GM23248 (cell line): ENCODE results near the gene XPNPEP1.

Experiments
- EZH2 ChIP-seq: fragments of 200-600 bp; sonication (generic); IDR thresholded peaks from 2 replicates; pipeline ENCODE4 v1.6.1; 2018; ENCODE audit warnings: antibody characterized with exemption, mild to moderate bottlenecking; ENCODE audit not compliant: insufficient read depth, poor library complexity, severe bottlenecking
- EZH2phosphoT487 ChIP-seq: fragments of 200-600 bp; sonication (generic); IDR thresholded peaks from 2 replicates; pipeline ENCODE4 v1.6.1; 2018; ENCODE audit warnings: antibody characterized with exemption, moderate library complexity, mild to moderate bottlenecking, low read depth; ENCODE audit not compliant: insufficient read depth

- TF ChIP-seq EZH2, result no peak
- no peak for TF ChIP-seq EZH2phosphoT487
These were observed 1.8 kb upstream of the XPNPEP1 start for GRCh38 chr10:109924967-109925620.
